IMR-90 (cell line): ENCODE measurements around the gene TDRD12. TPM values are rescaled to one million over a fixed set of nuclear protein-coding genes. Genes with fewer than 3 reads are reported as not detected.

ENCODE experiments used
- ATAC-seq: fragments of 200-7000 bp; cut with Tn5 transposase; 2 replicates; pipeline ENCODE4 v1.9.1; 2020; ENCODE audit warnings: low read depth, mild to moderate bottlenecking, moderate library complexity
- BruUV-seq: library from RNA; stranded (reverse); fragments of 400-500 nt; replicated peaks from 2 replicates; lab custom pipeline; 2021; lab: Mats Ljungman, UMichigan
- CTCF ChIA-PET: fragments of 300-600 bp; formaldehyde crosslinking; extraction: SDS; loops from one replicate; lab custom pipeline; 2021; ENCODE audit warnings: antibody characterized with exemption; lab: Yijun Ruan, JAX
- POLR2A ChIA-PET: fragments of 300-600 bp; sonication (Branson Sonifier 250); formaldehyde crosslinking; loops from one replicate; lab custom pipeline; 2022; ENCODE audit warnings: antibody characterized with exemption; ENCODE audit not compliant: unreplicated experiment; lab: Charles Lee
- DNase-seq: peaks from one replicate; pipeline ENCODE4 v3.0.0; 2013
- H2AFZ ChIP-seq: replicated peaks from 2 replicates; pipeline ENCODE3; 2013; ENCODE audit warnings: low read length, mild to moderate bottlenecking; ENCODE audit not compliant: poor library complexity
- H2AK5ac ChIP-seq: 2 replicates; pipeline ENCODE4 v1.6.1; 2013; ENCODE audit warnings: low read depth, low read length, inconsistent platforms
- H2AK9ac ChIP-seq: replicated peaks from 2 replicates; pipeline ENCODE3; 2013; ENCODE audit warnings: mild to moderate bottlenecking, low read depth, low read length, moderate library complexity; ENCODE audit not compliant: poor library complexity
- H2BK120ac ChIP-seq: 2 replicates; pipeline ENCODE4 v1.6.1; 2013; ENCODE audit warnings: low read depth, low read length, inconsistent platforms
- H2BK15ac ChIP-seq: 3 replicates; pipeline ENCODE4 v1.6.1; 2013; ENCODE audit warnings: low read depth, low read length, inconsistent platforms
- H2BK20ac ChIP-seq: 2 replicates; pipeline ENCODE4 v1.6.1; 2013; ENCODE audit warnings: low read depth, mild to moderate bottlenecking, inconsistent platforms, low read length, moderate library complexity
- H2BK5ac ChIP-seq: 2 replicates; pipeline ENCODE4 v1.6.1; 2013; ENCODE audit warnings: mild to moderate bottlenecking, low read depth, low read length, inconsistent platforms; ENCODE audit not compliant: poor library complexity, severe bottlenecking
- H3K14ac ChIP-seq: replicated peaks from 2 replicates; pipeline ENCODE4 v1.6.1; 2013; ENCODE audit warnings: low read depth, low read length, inconsistent platforms
- H3K18ac ChIP-seq: 2 replicates; pipeline ENCODE4 v1.6.1; 2013; ENCODE audit warnings: low read depth, low read length, control low read depth
- H3K23ac ChIP-seq: 2 replicates; pipeline ENCODE4 v1.6.1; 2013; ENCODE audit warnings: low read depth, low read length, inconsistent platforms
- H3K27ac ChIP-seq: 2 replicates; pipeline ENCODE4 v1.5.1; 2013; ENCODE audit warnings: mild to moderate bottlenecking, control low read depth, low read length; ENCODE audit not compliant: insufficient read depth
- H3K27me3 ChIP-seq: 2 replicates; pipeline ENCODE4 v1.6.1; 2013; ENCODE audit warnings: low read length; ENCODE audit not compliant: control insufficient read depth, insufficient read depth
- H3K36me3 ChIP-seq: 2 replicates; pipeline ENCODE4 v1.6.1; 2013; ENCODE audit warnings: low read length, mixed read lengths; ENCODE audit not compliant: control insufficient read depth, insufficient read depth
- H3K4ac ChIP-seq: 2 replicates; pipeline ENCODE4 v1.6.1; 2013; ENCODE audit warnings: low read depth, low read length, inconsistent platforms
- H3K4me1 ChIP-seq: 2 replicates; pipeline ENCODE4 v1.6.1; 2013; ENCODE audit warnings: low read length, mixed read lengths; ENCODE audit not compliant: control insufficient read depth, insufficient read depth
- H3K4me2 ChIP-seq: 2 replicates; pipeline ENCODE4 v1.6.1; 2013; ENCODE audit warnings: low read depth, mild to moderate bottlenecking, control low read depth, low read length, moderate library complexity
- H3K4me3 ChIP-seq: 2 replicates; pipeline ENCODE4 v1.5.1; 2013; ENCODE audit warnings: low read depth, mild to moderate bottlenecking, control low read depth, low read length, moderate library complexity; ENCODE audit not compliant: insufficient read depth
- H3K56ac ChIP-seq: 2 replicates; pipeline ENCODE4 v1.6.1; 2013; ENCODE audit warnings: low read length, inconsistent platforms; ENCODE audit not compliant: insufficient read depth; ENCODE audit errors: extremely low read depth
- H3K79me1 ChIP-seq, 2 experiments: 2 replicates each; pipeline ENCODE4 v1.6.1; 2013; ENCODE audit warnings: low read length in 2 of 2, inconsistent platforms in 1 of 2, low read depth in 1 of 2
- H3K9ac ChIP-seq: 2 replicates; pipeline ENCODE4 v1.6.1; 2013; ENCODE audit warnings: low read depth, low read length, control low read depth
- H3K9me1 ChIP-seq: 2 replicates; pipeline ENCODE4 v1.6.1; 2013; ENCODE audit warnings: low read length, inconsistent platforms; ENCODE audit not compliant: insufficient read depth
- H3K9me3 ChIP-seq: 2 replicates; pipeline ENCODE4 v1.6.1; 2013; ENCODE audit warnings: low read length; ENCODE audit not compliant: control insufficient read depth, insufficient read depth
- H4K20me1 ChIP-seq: 2 replicates; pipeline ENCODE4 v1.6.1; 2013; ENCODE audit warnings: low read length, inconsistent platforms; ENCODE audit not compliant: insufficient read depth
- H4K5ac ChIP-seq: 2 replicates; pipeline ENCODE4 v1.6.1; 2013; ENCODE audit warnings: mild to moderate bottlenecking, low read depth, low read length, control low read depth
- H4K8ac ChIP-seq, 2 experiments: 2 replicates each; pipeline ENCODE4 v1.6.1; 2013; ENCODE audit warnings: low read depth in 2 of 2, low read length in 2 of 2, control low read depth in 1 of 2, inconsistent platforms in 1 of 2
- H4K91ac ChIP-seq: 2 replicates; pipeline ENCODE4 v1.6.1; 2013; ENCODE audit warnings: low read depth, low read length, inconsistent platforms; ENCODE audit not compliant: insufficient read depth
- BHLHE40 ChIP-seq: fragments of 150-350 bp; IDR thresholded peaks from 2 replicates; pipeline ENCODE4 v1.6.1; 2016; ENCODE audit warnings: mild to moderate bottlenecking, low read depth, low read length
- CEBPB ChIP-seq: IDR thresholded peaks from 2 replicates; pipeline ENCODE4 v1.6.1; 2012; ENCODE audit warnings: low read depth, low read length, improper control_type of control experiment
- MAFK ChIP-seq: IDR thresholded peaks from 2 replicates; pipeline ENCODE4 v1.6.1; 2012; ENCODE audit warnings: low read depth, low read length, improper control_type of control experiment
- POLR2A ChIP-seq: IDR thresholded peaks from 2 replicates; pipeline ENCODE4 v1.6.1; 2012; ENCODE audit warnings: mild to moderate bottlenecking, low read depth, low read length
- RCOR1 ChIP-seq: IDR thresholded peaks from 2 replicates; pipeline ENCODE4 v1.6.1; 2012; ENCODE audit warnings: mild to moderate bottlenecking, low read length, improper control_type of control experiment; ENCODE audit not compliant: insufficient replicate concordance
- SMC3 ChIP-seq: fragments of 150-350 bp; IDR thresholded peaks from 2 replicates; pipeline ENCODE4 v1.6.1; 2016; ENCODE audit warnings: low read depth, mild to moderate bottlenecking, antibody characterized with exemption, low read length, moderate library complexity
- USF2 ChIP-seq: fragments of 150-350 bp; IDR thresholded peaks from 2 replicates; pipeline ENCODE4 v1.6.1; 2017; ENCODE audit warnings: mild to moderate bottlenecking, antibody characterized with exemption, low read length, low read depth
- WGBS, 2 experiments: methylation state at CpG; one replicate each; pipeline versions ENCODE4 v1.1.5 to v1.1.7; 2013; ENCODE audit warnings: missing lambda C conversion rate in 2 of 2; ENCODE audit not compliant: insufficient read length in 1 of 2; ENCODE audit errors: extremely low coverage in 2 of 2; 5-methylcytosine and 5-hydroxymethylcytosine counted together
- dilution Hi-C: fragments of 300-500 bp; cut with HindIII; formaldehyde crosslinking; loops from one replicate; pipeline ENCODE4 v1.14.3; 2018; ENCODE audit warnings: low sequenced_read_pairs; ENCODE audit not compliant: unreplicated experiment
- in situ Hi-C: fragments of 300-500 bp; cut with MboI; formaldehyde crosslinking; loops from 3 replicates; pipeline ENCODE4 v1.14.3; 2019; ENCODE audit warnings: low sequenced_read_pairs, inconsistent platforms, mixed read lengths
- intact Hi-C: fragments of 100-400 bp; cut with micrococcal nuclease; formaldehyde crosslinking; loops from 2 replicates; pipeline ENCODE4 v1.10.0; 2022
- polyA plus RNA-seq, 3 experiments: library from polyadenylated mRNA; depleted of rRNA; stranded (reverse); fragments of >200 nt; gene quantifications; 2 replicates each; pipeline ENCODE4 v1.2.3, GENCODE V29; 2012; ENCODE audit warnings: low replicate concordance in 1 of 3
- total RNA-seq: library from RNA; depleted of rRNA; stranded (reverse); fragments of >200 nt; gene quantifications from 2 replicates; pipeline ENCODE4 v1.2.3, GENCODE V29; 2012

The TDRD12 gene
- total and polyA plus RNA-seq, 2 of the 4 experiments (the other 2 are of a cell fraction): under 0.01 to 0.07 TPM

DNA sequence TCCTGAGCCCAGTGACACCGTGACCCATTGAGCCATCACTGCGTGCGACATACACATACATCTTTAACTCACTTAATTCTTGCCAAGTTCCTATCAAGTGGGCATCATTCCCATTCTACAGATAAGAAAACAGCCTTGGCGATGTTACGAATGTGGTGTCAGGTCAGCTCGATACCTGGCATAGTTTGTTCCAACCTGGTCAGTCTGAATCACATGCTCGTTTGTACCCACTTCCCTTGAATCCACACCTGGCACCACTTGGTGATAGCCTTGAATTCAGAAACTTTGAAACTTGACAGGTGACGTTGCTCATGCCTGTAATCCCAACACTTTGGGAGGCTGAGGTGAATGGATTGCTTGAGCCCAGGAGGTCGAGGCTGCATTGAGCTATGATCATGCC is 90.9 kb downstream of the TDRD12 start:
- Histone ChIP-seq H2AK9ac (no peak overlapping the region), H3K27ac (no peak overlapping the region), H2AFZ (no peak overlapping the region), H4K8ac (no peak overlapping the region), H3K9me3 (no peaks in the 10 kb centered on the region), H2BK5ac (no peak overlapping the region), H3K27me3 (peaks cover 5% of the 10 kb centered on the region; the same call in 1 of the 2 replicates), H2BK120ac (no peak overlapping the region), H4K5ac (no peak overlapping the region), H3K36me3 (no peaks in the 10 kb centered on the region), H3K23ac (no peak overlapping the region), H3K9ac (no peak overlapping the region), H2BK20ac (no peak overlapping the region), H2BK15ac (no peak overlapping the region), H3K18ac (no peak overlapping the region), H3K14ac (no peak overlapping the region), H4K20me1 (no peaks in the 10 kb centered on the region), H3K4me2 (no peak overlapping the region), H3K9me1 (no peaks in the 10 kb centered on the region), H3K79me1 (no peaks in the 10 kb centered on the region), H4K91ac (no peak overlapping the region), H3K4me1 (no peaks in the 10 kb centered on the region), H3K56ac (no peak overlapping the region), H3K4me3 (no peak overlapping the region), H2AK5ac (no peak overlapping the region), H3K4ac (no peak overlapping the region)
- TF ChIP-seq USF2 (no peak), MAFK (no peak), POLR2A (no peak), CEBPB (no peak), SMC3 (no peak), BHLHE40 (no peak), RCOR1 (no peak)
- intact Hi-C loops: no loop called here
- dilution Hi-C loops: no loop called here
- WGBS, 2 experiments: 72% methylated on average over 6 of the region's 9 CpGs; no CpG with 5 or more reads in 1 of the 2 experiments
- ATAC-seq: no peak
- ChIA-PET CTCF (no interaction called here), POLR2A (no interaction called here)
- in situ Hi-C loops: no loop called here
- no peak for DNase-seq
- BruUV-seq: no TSS peak
